Stimulated activated CD8-positive, alpha-beta memory T cell treated with anti-CD3 and anti-CD28 coated beads, Interleukin-7, amount 100 ng/mL, for 4 hours (primary cell): Measurements from ENCODE around the gene CMSS1.

Experiments
- DNase-seq, 2 donors: peaks; one replicate each; pipeline ENCODE4 v3.0.0-alpha.2; 2020; ENCODE audit warnings: low read depth in 2 of 2

The CMSS1 gene

DNA sequence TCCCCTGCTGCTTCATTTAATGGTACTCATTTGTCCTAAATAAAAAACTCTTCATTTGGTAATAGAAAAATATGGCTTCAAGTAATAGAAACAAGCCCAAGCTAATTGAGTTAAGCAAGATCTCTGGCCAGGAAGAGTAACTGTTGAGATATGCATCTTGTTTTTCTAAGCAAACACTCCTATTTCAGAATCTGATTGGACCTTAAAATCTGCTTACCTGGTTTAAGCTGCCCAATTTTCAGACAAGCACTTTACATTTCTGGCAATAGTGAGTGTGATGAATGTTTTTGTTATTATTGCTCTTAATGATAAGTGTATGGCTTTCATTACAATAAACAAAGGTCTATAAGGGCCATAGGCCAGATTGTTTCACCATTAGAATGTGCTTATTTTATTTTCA lies 86.2 kb downstream of the CMSS1 start:
- no peak for DNase-seq

DNA sequence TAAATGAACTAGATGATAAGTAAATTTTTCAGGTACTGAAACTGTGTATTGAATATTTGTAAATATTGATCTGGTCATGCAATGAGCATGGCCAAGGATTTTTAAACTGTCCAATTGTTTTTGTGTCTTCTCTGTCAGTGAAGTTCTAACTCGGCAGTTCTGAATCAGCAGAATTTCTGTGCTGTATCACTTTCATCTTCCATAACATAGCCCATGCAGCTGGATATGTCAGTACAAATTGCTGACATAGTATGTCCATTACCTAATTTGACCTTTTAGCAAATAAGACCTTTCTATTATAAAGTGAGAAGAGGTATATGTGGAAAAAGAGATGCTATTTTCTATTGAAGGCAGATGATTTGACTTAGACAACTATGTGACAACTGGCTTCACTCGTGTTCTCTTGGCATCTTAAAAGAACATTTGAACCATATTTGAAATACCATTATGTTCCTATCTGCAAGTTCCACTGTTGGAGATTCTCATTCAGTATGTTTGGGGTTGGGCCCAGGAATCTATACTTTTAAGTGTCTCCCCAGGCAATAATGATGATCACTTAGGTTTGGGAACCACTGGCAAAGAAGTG lies 90.4 kb downstream of the CMSS1 start:
- DNase-seq = no peak

DNA sequence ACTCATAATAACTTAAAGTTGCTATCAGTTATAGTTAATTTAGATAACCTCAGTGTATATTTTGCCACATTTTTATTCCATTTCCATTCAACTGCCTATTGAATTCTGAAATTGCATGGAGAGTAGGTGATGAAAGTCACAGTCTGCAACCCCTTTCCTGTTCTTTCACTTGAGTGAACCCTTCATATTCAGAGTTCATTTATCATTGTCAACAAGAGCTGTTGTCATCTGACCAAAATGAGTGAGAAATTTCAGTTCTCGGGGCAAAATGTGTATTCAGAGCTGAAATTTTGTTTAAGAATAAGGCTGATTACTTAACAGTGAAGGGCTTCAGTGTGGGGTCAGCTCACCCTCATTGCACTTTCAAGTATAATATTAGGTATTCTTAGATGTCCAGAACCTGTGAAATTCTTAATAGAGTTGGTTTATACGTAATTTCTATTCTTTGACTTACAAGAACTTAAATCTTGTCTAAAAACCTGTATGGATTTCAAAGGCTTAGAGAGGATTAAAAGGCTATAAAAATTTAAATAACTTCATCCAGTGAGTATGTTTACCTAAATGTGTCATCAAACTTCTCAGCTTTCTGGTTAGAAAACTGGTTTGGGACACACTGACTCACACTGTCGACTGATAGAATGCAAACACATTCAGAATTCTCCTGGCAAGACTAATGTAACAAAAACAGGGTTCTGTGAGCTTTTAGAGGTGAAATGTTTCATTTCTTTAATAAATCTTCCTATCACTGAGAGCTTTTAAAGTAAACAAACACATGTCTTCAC lies 92.2 kb downstream of the CMSS1 start:
- DNase-seq = no peak

DNA sequence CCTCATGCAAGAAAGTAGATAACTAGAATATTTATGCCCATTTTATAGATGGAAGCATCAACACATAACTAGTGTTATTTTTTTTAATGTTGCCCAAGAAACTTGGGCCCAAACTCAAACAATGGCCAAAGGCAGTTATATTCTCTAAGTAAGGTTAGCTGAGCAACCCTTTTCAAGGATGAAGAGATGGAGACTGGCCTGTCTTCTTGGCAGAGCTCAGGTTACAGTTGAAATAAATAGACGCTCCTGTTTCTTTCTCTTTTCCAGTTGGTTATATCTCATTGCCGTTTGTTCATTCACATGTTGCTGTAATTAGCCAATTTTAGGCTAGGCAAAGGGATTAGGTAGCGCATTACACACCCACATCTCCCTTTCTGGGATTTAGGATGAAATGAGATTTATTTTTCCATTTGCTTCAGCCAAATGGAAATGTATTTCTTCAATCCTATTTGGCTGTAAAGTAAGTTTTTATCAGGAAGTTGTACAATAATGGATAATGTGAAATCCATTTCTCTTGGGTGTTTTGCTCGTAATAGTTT lies 93.2 kb downstream of the CMSS1 start:
- DNase-seq = no peak

DNA sequence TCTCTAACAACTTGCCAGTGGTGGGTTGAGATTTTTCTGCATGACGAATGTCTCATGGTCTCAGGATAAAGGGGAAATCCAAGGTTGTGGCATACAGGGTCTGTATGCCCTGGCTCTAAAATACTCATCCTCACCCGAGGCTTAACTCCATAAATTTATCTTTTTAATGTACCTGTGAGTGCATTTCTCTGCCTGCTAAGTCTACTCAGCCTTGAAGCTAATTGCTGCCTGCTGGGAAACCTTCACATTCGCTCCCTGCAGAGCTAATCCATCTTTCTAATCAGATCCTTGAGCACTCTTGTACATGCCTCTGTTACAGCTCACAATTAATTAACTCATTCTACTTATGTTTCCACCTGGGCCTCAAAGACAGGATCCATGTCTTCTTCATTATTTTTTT lies 93.8 kb downstream of the CMSS1 start:
- no peak for DNase-seq

DNA sequence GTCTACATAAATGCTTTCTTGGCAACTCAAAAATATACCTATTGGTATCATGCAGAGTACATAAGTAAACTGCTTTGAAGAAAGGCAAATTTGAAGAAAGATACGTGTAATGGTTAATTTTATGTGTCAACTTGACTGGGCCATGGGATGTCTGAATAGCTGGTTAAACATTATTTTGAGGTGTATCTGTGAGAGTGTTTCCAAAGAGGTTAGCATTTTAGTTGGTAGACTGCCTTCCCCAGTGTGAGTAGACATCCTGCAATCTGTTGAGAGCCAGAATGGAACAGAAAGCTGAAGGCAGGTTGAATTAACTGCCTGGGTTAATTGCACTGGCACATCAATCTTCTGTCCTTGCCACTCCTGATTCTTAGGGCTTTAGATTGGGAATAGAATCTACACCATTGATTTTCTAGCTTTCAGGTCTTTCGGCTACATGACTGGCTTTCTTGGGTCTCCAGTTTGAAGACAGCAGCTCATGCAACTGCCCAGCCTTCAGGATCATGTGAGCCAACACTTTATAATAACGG lies 98.3 kb downstream of the CMSS1 start:
- DNase-seq = no peak

DNA sequence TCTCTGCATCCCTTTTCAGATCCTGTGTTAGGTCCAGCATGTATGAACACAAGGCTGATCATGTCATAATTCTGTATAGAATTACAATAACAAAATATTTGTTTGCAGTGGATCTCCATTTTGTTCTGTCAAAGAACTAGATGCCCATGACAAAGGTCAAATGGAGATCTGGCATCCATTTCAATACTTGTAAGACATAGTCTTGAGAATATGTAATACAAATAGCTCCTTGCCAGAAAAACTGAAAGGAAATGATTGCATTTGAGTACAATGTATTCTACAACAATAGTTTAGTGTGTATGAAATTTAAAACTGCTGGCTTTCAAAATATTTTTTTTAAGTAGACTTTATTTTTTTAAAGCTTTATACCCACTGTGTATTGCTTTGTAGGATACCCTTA lies 101.1 kb downstream of the CMSS1 start:
- no peak for DNase-seq

DNA sequence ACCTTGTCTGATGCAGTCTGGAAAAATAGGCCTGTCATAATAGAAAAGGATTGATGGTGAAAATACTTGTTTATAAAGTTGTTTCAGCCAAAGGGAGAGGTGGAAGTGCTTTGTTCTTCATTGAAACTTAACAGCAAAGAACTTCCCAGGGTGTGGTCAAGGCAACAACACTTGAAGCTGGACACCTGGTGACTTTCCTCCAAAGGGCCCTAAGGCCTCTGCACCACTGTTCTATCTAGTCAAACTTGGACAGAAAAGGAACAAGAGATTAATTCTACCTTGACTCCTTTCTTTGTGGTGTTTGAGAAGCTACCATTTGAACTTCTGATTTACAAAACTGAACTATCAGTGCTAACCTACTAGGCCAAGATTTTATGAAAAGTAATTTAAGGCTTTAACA lies 102.0 kb downstream of the CMSS1 start:
- DNase-seq = no peak

DNA sequence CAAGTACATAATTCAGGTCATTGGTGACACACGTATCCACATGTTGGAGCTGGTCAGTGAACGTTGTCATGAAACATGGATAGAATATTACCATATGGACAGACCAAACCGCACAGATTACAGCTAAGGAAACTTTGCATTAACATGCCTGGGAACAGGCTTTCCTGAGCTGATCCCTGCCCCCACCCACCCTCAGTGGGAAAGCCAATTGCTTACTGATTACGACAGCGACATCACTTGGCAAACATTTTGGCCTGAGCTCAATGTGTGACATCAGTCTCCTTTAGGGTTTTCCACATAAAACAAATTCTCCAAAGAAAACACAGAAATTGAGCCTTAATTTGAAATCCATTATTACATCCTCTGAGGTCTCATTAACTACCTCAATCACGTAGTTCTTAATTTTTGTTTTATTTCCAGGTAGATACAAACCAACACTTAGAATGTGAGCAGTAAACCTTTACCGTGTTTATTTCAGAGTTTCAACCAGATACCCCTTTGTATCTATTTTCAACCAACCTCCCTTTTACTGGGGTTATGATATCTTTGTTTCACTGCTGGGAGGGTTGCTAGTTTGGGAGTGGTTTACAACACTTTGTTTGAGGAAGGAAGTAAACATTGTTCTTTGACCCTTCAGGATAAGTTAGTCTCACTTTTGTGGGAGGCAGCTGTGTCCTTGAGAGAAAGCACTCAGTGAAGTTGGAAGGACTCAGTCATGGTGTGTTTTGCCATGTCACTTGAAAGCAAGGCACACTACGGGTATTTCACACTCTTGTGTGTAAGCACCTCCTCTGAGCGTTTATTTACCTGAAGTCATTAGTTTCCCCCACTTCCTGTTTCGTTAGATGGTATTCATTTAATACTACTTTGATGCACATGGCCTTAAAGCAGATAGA lies 103.1 kb downstream of the CMSS1 start:
- DNase-seq = no peak

DNA sequence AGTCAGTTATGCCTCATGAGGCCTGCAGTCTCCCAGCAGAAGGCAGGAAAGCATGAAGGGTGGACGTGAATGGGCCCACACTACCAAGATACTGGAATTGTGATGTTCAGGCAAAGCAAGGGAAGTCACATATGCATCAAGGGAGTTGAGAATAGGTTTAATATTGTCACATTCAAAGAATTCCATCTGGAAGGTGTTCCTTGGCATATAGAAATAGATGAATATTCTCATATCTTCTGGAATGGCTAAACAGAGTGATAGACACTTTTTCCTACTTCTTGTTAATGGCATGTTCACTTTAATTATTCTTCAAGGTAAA lies 103.7 kb downstream of the CMSS1 start:
- DNase-seq = no peak

DNA sequence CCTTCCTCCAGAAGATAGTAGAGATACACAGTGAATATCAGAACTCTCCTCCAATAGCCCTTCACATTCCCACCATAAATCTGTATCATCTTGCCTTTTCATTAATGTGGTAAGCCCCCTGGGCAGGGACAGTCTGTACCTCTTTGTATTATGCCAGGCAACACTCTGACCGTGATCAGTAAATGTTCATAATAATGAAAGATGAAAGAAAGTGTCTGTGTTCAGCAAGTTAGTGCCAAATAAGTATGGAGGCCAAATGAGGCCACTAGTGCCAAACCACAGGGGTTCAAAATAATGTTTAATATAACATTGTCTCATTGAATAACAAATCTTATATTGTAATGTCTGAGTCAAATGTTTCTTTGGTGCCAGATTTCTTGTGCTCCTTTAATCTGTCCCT lies 104.3 kb downstream of the CMSS1 start:
- no peak for DNase-seq

DNA sequence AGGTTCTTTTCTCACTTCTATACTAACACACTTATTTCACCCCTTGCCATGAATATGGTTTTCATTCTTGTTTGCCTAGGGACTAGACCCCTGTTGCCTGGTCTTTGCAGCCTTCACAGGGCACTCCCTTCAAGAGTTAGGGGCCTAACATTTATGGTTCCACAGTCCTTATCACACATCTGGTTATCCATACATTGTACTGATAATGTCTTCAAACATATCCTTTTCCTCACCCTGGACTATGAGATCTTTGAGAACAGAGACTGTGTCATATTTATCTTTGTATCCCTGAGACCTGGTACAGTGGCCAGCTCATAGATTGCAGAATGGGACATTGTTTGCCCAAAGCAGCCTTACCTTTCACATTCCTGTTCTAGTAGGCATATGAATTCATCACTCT lies 106.2 kb downstream of the CMSS1 start:
- DNase-seq = no peak

DNA sequence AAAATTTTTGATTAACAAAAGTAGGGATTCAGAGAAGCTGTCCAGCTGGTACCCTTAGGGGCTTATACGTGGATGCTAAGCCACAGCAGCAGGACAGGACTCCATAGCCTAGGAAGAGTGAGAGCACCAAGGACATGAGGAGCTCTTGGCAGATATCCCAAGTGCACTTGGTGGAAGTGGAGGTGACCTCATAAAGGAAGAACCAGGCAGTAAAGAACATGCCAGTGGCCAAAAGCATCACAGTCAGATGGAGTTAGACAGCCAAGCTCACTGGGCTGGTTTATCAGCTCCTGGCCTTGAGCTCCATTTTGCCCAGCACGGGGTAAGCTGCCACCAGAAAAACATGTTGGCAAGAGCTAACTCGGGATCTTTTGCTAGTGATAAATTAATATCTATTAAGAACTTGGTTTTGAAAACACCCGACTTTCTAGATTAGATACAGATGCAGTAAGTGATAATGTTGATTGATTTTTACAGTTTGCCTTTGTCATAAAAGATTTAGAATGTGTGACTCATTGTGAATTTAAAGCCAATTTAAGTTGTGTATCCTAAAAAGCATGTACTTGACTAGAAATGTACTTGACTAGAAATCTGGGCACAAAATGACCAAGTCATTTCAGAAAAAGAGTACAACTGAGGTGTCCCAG lies 108.0 kb downstream of the CMSS1 start:
- DNase-seq = no peak

DNA sequence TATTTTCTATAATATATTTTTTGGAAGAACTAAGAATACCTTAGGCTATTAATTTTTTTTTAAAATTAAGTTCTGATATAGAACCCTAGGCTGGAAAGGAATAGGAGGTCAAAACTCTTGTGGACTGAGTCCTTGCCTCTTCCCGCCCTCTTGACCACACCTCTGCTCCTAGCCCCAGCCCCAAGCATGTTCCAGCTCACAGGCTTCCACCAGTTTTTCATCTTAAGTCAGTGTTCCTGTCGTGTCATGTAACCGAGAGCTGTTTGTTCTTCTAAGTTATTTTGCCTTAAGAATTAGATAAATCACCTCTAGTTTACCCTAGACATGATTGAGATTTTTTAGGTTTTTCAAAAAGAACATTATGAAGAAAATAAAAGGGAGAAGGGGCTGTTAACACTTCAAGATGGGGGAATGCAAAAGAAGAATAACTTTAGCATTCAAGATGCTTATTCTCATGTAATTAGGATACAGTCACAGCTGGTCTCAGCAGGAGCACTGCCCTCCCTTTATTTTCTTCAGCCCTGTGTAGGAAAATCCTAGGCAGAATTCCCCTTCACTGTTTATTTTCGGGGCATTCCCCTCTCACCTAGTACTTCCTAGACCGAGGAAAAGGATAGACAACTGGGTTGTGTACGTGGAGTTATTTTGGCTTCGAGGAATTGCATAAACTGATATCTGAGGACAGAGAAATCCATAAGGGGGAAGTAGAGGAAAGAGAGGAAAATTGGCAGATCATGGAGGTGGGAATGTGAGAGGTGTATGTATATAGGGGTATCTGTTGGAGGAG lies 110.2 kb downstream of the CMSS1 start:
- DNase-seq = no peak

DNA sequence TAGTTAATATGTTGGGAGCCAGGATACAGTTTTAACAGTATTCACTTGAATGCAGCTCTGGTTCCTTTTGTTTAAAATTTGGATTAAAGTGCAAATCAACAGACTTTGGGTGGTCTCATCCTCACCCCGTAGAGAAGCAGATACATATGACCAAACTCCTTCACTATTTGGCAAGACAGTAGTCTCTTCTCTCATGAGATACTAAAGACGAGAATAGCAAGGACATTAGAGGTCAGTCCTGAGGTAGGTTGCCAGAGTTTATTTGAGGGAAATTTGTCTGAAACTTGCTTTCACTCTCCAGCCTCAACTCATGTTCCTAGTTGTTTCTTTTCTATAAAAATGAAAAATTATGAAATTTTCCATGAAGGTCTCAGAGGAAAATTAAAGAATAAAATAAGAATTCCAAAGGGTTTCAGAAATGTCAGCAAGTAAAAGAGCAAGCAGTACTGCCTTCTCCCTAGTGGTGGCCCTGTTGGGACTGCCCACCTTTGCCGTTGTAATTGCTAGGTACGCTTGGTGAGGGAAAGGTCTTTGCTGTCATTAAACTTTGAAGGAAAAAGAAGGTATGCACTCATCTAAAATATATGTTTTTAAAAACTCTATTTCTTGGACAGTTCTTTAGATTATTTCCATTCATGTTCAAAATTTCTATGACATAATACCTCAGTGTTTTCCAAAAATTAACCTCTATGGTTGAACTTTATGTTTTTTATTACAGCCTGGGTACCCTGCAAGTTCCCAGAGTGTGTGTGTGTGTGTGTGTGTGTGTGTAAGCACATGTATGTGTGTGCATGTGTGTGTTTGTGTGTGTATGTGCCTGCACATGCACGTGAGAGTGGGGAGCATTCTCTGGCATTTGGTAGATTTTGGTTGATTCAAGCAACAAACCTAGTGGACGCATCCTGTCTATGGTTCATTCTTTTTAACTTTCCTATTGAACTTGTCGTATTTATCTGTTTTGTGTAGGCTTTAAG lies 111.4 kb downstream of the CMSS1 start:
- DNase-seq = no peak

DNA sequence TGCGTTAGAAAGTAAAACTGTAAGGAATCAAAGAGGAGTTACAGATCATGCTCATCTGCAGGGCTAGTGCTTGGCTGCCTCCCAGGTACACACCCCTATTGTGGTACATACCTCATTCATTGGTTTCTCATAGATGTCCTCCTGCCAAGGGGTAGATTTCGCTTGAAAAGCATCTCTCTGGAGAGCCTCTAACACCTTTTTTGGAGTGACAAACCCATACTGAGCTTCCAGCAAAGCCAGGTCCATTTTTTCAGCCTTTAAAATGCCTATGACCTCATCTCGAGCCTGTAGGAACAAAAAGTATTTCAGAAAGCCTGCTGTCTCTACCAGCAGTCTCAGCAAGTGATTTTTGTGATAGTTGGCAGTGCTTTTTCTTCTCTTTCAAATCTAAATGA lies 112.1 kb downstream of the CMSS1 start:
- DNase-seq = no peak

DNA sequence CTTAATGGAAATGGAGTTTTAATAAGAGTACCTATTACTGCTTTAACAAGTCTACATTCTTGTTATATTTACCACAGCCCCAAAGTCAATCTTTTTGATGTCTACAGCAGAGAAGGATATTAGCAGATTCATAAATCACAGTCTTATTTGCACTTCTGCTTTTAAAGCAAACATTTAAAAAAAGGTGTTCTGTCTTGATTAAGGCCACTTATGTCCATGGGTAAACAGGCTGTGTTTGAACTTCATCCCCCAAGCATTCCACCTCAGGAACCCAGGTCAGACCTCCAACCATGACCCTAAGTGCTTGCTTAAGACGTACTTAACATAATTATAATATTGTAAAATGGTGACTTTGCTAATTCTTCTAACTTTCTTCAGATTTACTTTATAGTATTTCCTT lies 113.4 kb downstream of the CMSS1 start:
- DNase-seq = no peak

DNA sequence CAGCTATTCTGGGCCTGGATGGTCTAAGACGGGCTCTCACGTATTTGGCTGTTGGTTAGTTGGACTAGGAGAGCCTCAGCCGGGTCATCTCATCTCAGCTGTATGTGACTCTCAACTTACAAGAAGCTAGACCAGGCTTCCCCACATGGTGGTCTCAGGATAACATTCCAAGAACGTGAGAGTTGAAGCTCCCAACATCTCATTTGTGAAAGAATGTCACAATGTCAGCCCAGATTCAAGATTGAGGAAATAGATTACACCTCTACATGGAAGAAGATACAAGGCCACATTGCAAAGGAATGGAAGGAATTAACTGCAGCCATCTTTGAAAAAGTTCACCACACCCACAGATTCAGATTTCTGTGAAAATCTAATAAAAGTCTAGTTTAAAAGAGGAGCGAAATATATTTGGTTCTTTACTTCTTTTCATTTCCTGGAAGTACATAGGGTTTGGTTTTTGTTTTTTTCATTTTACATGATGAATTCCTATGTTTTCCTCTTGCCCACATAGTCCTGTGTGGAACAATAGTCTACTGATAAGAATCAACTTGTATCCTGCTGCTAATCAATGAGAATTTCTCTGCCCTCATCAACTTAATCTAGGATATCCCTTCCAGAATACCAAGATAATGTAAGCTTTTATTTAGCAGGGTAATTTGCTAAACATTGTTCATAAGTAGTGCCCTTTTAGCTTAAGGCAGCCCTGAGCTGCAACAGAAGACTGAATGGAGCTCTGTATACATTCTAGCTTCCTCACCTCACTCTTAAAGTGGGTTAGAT lies 116.5 kb downstream of the CMSS1 start:
- DNase-seq = no peak
